ENCODE measurements around the gene PCNX1. TPM values are rescaled to one million over a fixed set of nuclear protein-coding genes. Genes with fewer than 3 reads are reported as not detected.
"Not testable (repeated sequence)": the region's sequence is repeated elsewhere in the genome, so short reads cannot be mapped to it uniquely, and the experiment has no call there.

The PCNX1 gene
- total and polyA plus RNA-seq, 2 of the 4 experiments (the other 2 are of a cell fraction): 15.0 to 43.7 TPM

- H3K9ac ChIP-seq (ENCODE audit: low read depth, low read length); H3K4me2 ChIP-seq (ENCODE audit: low read depth, low read length); H3K18ac ChIP-seq (ENCODE audit: low read depth, low read length); H3K36me3 ChIP-seq (ENCODE audit: control insufficient read depth, insufficient read depth, low read length); H4K8ac ChIP-seq (ENCODE audit: low read depth in 2 of 2, low read length in 2 of 2); H3K79me1 ChIP-seq (ENCODE audit: low read depth in 1 of 2, low read length in 2 of 2); H4K5ac ChIP-seq (ENCODE audit: low read depth, low read length); H4K20me1 ChIP-seq (ENCODE audit: insufficient read depth, low read length); H3K4me3 ChIP-seq (ENCODE audit: insufficient read depth, low read depth, low read length); H2AK5ac ChIP-seq (ENCODE audit: low read depth, low read length); H3K27me3 ChIP-seq (ENCODE audit: control insufficient read depth, insufficient read depth, low read length); intact Hi-C loops (cut with micrococcal nuclease); H2AFZ ChIP-seq (replicated peaks; ENCODE audit: low read length, poor library complexity); H4K91ac ChIP-seq (ENCODE audit: insufficient read depth, low read depth, low read length); H3K27ac ChIP-seq (ENCODE audit: insufficient read depth, low read length); BruUV-seq (replicated peaks); H2BK15ac ChIP-seq (ENCODE audit: low read depth, low read length); H3K23ac ChIP-seq (ENCODE audit: low read depth, low read length); CTCF ChIA-PET; H3K9me1 ChIP-seq (ENCODE audit: insufficient read depth, low read length); ATAC-seq (ENCODE audit: low read depth); H2BK20ac ChIP-seq (ENCODE audit: low read depth, low read length); H2BK5ac ChIP-seq (ENCODE audit: low read depth, low read length, poor library complexity, severe bottlenecking); DNase-seq; H3K14ac ChIP-seq (replicated peaks; ENCODE audit: low read depth, low read length); H3K4me1 ChIP-seq (ENCODE audit: control insufficient read depth, insufficient read depth, low read length); H3K56ac ChIP-seq (ENCODE audit: extremely low read depth, insufficient read depth, low read length); H3K4ac ChIP-seq (ENCODE audit: low read depth, low read length); POLR2A ChIA-PET (ENCODE audit: unreplicated experiment); H2BK120ac ChIP-seq (ENCODE audit: low read depth, low read length); H2AK9ac ChIP-seq (replicated peaks; ENCODE audit: low read depth, low read length, poor library complexity); dilution Hi-C loops (cut with HindIII; ENCODE audit: low sequenced_read_pairs, unreplicated experiment): not testable (repeated sequence)
- in situ Hi-C loops (cut with MboI; ENCODE audit: low sequenced_read_pairs): loop anchor here (10.0 kb wide), 1 partner anchor 167 kb away; no protein-coding TSS in a partner anchor
- H3K9me3 ChIP-seq (ENCODE audit: control insufficient read depth, insufficient read depth, low read length): peaks cover 13% of the 10 kb centered on the region
- no CpG with 5 or more reads among the region's 7 CpGs for WGBS, 2 experiments (ENCODE audit: extremely low coverage in 2 of 2, insufficient read length in 1 of 2)
Observed at GRCh38 chr14:71147335-71147734, 240.1 kb downstream of the PCNX1 start.
